ENCODE results near the gene INTU.

INTU gene

DNA sequence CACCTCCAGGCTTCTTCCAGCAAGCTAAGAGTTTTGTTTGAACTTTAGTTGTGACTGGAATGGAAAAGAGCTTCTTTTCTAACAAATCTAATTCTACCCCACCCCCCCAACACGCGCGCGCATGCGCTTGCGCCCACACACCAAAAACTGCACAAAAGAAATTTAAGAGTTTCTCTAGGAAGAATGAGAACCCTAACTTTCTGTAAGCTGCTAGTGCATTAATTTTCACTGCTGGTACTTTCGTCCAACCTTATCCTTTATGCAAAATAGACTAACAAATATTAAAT lies 9.0 kb upstream of the INTU start:
- ChIA-PET CTCF (interaction anchor here (2.1 to 3.2 kb wide), 3 partner anchors 9 to 109 kb away, joined by 6 to 16 read pairs (median 14); partner anchors contain the start of gene INTU), POLR2A (interaction anchor here (0.7 to 2.9 kb wide), 3 partner anchors 9 to 832 kb away, joined by 4 to 33 read pairs (median 4); partner anchors contain the start of gene INTU)
- no peaks in the 10 kb centered on the region for H3K9me3 ChIP-seq (ENCODE audit: control insufficient read depth, insufficient read depth, low read depth, low read length)
- H3K4me3 ChIP-seq (ENCODE audit: low read depth, low read length): peak overlapping the region; percentile 69
- H3K36me3 ChIP-seq (ENCODE audit: control insufficient read depth in 2 of 2, insufficient read depth in 1 of 2, low read length in 2 of 2): no peaks in the 10 kb centered on the region
- H3K27ac ChIP-seq (ENCODE audit: extremely low read depth, low read depth, low read length): peak overlapping the region; percentile 70
- no peak for TF ChIP-seq ZNF768 (tag by site-specific recombination; IDR thresholded peaks at IDR 0.05)
- TF ChIP-seq, protein P1, sequence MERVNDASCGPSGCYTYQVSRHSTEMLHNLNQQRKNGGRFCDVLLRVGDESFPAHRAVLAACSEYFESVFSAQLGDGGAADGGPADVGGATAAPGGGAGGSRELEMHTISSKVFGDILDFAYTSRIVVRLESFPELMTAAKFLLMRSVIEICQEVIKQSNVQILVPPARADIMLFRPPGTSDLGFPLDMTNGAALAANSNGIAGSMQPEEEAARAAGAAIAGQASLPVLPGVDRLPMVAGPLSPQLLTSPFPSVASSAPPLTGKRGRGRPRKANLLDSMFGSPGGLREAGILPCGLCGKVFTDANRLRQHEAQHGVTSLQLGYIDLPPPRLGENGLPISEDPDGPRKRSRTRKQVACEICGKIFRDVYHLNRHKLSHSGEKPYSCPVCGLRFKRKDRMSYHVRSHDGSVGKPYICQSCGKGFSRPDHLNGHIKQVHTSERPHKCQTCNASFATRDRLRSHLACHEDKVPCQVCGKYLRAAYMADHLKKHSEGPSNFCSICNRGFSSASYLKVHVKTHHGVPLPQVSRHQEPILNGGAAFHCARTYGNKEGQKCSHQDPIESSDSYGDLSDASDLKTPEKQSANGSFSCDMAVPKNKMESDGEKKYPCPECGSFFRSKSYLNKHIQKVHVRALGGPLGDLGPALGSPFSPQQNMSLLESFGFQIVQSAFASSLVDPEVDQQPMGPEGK (tag by site-specific recombination; IDR thresholded peaks at IDR 0.05): no peak
- TF ChIP-seq PRDM1 (tag by site-specific recombination; IDR thresholded peaks at IDR 0.05): peak; percentile 87
- no peak for TF ChIP-seq MEIS1 (CRISPR knock-in tag; IDR thresholded peaks at IDR 0.05; ENCODE audit: borderline replicate concordance)
- TF ChIP-seq, protein P2, sequence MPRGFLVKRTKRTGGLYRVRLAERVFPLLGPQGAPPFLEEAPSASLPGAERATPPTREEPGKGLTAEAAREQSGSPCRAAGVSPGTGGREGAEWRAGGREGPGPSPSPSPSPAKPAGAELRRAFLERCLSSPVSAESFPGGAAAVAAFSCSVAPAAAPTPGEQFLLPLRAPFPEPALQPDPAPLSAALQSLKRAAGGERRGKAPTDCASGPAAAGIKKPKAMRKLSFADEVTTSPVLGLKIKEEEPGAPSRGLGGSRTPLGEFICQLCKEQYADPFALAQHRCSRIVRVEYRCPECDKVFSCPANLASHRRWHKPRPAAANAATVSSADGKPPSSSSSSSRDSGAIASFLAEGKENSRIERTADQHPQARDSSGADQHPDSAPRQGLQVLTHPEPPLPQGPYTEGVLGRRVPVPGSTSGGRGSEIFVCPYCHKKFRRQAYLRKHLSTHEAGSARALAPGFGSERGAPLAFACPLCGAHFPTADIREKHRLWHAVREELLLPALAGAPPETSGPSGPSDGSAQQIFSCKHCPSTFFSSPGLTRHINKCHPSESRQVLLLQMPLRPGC (tag by site-specific recombination; IDR thresholded peaks at IDR 0.05): no peak
- H3K4me1 ChIP-seq (ENCODE audit: control insufficient read depth, insufficient read depth, low read length): no peaks in the 10 kb centered on the region

DNA sequence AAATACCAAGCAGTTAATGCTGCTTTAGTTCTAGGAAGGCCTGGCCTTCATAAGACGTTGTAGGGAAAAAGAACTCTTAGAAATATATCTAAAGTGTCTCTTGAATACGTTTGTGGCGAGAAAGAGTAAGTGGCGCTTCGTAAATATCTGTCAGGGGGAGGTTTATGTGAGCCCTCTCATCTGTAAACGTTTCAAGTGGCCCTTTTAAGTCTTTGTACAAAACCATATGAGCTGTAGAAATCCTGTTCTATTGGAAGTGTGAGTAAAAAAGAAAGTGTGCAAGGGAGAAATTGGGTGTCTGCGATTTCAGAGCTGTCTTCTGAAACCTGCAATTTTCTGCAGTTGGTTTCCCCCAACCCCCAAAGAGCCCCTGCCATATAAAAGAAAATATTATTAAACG lies 8.6 kb upstream of the INTU start:
- CTCF ChIA-PET: interaction anchor here (2.1 to 3.2 kb wide), 3 partner anchors 8 to 109 kb away, joined by 6 to 16 read pairs (median 14); partner anchors contain the start of gene INTU
- POLR2A ChIA-PET: interaction anchor here (0.7 to 2.9 kb wide), 3 partner anchors 9 to 831 kb away, joined by 4 to 33 read pairs (median 4); partner anchors contain the start of gene INTU
- H3K36me3 ChIP-seq (ENCODE audit: control insufficient read depth in 2 of 2, insufficient read depth in 1 of 2, low read length in 2 of 2): no peaks in the 10 kb centered on the region
- H3K4me3 ChIP-seq (ENCODE audit: low read depth, low read length): peak overlapping the region; percentile 69
- H3K27ac ChIP-seq (ENCODE audit: extremely low read depth, low read depth, low read length): no peak overlapping the region; the same call in 1 of the 2 replicates
- H3K9me3 ChIP-seq (ENCODE audit: control insufficient read depth, insufficient read depth, low read depth, low read length): no peaks in the 10 kb centered on the region
- no peaks in the 10 kb centered on the region for H3K4me1 ChIP-seq (ENCODE audit: control insufficient read depth, insufficient read depth, low read length)
- TF ChIP-seq, protein P3, sequence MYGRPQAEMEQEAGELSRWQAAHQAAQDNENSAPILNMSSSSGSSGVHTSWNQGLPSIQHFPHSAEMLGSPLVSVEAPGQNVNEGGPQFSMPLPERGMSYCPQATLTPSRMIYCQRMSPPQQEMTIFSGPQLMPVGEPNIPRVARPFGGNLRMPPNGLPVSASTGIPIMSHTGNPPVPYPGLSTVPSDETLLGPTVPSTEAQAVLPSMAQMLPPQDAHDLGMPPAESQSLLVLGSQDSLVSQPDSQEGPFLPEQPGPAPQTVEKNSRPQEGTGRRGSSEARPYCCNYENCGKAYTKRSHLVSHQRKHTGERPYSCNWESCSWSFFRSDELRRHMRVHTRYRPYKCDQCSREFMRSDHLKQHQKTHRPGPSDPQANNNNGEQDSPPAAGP (tag by site-specific recombination; IDR thresholded peaks at IDR 0.05): no peak
- TF ChIP-seq, protein P4, sequence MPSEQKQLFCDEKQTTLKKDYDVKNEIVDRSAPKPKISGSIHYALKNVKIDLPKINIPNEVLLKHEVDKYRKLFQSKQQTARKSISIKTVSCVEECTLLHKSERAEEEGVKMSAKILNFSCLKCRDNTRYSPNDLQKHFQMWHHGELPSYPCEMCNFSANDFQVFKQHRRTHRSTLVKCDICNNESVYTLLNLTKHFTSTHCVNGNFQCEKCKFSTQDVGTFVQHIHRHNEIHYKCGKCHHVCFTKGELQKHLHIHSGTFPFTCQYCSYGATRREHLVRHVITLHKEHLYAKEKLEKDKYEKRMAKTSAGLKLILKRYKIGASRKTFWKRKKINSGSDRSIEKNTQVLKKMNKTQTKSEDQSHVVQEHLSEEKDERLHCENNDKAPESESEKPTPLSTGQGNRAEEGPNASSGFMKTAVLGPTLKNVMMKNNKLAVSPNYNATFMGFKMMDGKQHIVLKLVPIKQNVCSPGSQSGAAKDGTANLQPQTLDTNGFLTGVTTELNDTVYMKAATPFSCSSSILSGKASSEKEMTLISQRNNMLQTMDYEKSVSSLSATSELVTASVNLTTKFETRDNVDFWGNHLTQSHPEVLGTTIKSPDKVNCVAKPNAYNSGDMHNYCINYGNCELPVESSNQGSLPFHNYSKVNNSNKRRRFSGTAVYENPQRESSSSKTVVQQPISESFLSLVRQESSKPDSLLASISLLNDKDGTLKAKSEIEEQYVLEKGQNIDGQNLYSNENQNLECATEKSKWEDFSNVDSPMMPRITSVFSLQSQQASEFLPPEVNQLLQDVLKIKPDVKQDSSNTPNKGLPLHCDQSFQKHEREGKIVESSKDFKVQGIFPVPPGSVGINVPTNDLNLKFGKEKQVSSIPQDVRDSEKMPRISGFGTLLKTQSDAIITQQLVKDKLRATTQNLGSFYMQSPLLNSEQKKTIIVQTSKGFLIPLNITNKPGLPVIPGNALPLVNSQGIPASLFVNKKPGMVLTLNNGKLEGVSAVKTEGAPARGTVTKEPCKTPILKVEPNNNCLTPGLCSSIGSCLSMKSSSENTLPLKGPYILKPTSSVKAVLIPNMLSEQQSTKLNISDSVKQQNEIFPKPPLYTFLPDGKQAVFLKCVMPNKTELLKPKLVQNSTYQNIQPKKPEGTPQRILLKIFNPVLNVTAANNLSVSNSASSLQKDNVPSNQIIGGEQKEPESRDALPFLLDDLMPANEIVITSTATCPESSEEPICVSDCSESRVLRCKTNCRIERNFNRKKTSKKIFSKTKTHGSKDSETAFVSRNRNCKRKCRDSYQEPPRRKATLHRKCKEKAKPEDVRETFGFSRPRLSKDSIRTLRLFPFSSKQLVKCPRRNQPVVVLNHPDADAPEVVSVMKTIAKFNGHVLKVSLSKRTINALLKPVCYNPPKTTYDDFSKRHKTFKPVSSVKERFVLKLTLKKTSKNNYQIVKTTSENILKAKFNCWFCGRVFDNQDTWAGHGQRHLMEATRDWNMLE (tag by site-specific recombination; conservative IDR thresholded peaks at IDR 0.05; ENCODE audit: low read depth): no peak
- TF ChIP-seq ZNF132 (tag by site-specific recombination; IDR thresholded peaks at IDR 0.05; ENCODE audit: borderline replicate concordance) (no peak), ZBTB20 (tag by site-specific recombination; IDR thresholded peaks at IDR 0.05) (no peak), ZNF426 (tag by site-specific recombination; IDR thresholded peaks at IDR 0.05) (no peak)
- TF ChIP-seq, protein P5, sequence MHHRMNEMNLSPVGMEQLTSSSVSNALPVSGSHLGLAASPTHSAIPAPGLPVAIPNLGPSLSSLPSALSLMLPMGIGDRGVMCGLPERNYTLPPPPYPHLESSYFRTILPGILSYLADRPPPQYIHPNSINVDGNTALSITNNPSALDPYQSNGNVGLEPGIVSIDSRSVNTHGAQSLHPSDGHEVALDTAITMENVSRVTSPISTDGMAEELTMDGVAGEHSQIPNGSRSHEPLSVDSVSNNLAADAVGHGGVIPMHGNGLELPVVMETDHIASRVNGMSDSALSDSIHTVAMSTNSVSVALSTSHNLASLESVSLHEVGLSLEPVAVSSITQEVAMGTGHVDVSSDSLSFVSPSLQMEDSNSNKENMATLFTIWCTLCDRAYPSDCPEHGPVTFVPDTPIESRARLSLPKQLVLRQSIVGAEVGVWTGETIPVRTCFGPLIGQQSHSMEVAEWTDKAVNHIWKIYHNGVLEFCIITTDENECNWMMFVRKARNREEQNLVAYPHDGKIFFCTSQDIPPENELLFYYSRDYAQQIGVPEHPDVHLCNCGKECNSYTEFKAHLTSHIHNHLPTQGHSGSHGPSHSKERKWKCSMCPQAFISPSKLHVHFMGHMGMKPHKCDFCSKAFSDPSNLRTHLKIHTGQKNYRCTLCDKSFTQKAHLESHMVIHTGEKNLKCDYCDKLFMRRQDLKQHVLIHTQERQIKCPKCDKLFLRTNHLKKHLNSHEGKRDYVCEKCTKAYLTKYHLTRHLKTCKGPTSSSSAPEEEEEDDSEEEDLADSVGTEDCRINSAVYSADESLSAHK (tag by site-specific recombination; IDR thresholded peaks at IDR 0.05): peak; percentile 92
- TF ChIP-seq, protein P6, sequence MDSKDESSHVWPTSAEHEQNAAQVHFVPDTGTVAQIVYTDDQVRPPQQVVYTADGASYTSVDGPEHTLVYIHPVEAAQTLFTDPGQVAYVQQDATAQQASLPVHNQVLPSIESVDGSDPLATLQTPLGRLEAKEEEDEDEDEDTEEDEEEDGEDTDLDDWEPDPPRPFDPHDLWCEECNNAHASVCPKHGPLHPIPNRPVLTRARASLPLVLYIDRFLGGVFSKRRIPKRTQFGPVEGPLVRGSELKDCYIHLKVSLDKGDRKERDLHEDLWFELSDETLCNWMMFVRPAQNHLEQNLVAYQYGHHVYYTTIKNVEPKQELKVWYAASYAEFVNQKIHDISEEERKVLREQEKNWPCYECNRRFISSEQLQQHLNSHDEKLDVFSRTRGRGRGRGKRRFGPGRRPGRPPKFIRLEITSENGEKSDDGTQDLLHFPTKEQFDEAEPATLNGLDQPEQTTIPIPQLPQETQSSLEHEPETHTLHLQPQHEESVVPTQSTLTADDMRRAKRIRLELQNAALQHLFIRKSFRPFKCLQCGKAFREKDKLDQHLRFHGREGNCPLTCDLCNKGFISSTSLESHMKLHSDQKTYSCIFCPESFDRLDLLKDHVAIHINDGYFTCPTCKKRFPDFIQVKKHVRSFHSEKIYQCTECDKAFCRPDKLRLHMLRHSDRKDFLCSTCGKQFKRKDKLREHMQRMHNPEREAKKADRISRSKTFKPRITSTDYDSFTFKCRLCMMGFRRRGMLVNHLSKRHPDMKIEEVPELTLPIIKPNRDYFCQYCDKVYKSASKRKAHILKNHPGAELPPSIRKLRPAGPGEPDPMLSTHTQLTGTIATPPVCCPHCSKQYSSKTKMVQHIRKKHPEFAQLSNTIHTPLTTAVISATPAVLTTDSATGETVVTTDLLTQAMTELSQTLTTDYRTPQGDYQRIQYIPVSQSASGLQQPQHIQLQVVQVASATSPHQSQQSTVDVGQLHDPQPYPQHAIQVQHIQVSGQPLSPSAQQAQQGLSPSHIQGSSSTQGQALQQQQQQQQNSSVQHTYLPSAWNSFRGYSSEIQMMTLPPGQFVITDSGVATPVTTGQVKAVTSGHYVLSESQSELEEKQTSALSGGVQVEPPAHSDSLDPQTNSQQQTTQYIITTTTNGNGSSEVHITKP (tag by site-specific recombination; IDR thresholded peaks at IDR 0.05): peak; percentile 98
- TF ChIP-seq, protein P7, sequence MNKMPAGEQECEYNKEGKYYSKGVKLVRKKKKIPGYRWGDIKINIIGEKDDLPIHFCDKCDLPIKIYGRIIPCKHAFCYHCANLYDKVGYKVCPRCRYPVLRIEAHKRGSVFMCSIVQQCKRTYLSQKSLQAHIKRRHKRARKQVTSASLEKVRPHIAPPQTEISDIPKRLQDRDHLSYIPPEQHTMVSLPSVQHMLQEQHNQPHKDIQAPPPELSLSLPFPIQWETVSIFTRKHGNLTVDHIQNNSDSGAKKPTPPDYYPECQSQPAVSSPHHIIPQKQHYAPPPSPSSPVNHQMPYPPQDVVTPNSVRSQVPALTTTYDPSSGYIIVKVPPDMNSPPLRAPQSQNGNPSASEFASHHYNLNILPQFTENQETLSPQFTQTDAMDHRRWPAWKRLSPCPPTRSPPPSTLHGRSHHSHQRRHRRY (tag by site-specific recombination; IDR thresholded peaks at IDR 0.05): no peak

All from HEK293 (cell line).